NCI-H82 (cell line): Measurements from ENCODE around the gene CLDN8.

Experiments
- DNase-seq: peaks from one replicate; lab custom pipeline; 2025; lab: John Stamatoyannopoulos, UW

The CLDN8 gene

DNA sequence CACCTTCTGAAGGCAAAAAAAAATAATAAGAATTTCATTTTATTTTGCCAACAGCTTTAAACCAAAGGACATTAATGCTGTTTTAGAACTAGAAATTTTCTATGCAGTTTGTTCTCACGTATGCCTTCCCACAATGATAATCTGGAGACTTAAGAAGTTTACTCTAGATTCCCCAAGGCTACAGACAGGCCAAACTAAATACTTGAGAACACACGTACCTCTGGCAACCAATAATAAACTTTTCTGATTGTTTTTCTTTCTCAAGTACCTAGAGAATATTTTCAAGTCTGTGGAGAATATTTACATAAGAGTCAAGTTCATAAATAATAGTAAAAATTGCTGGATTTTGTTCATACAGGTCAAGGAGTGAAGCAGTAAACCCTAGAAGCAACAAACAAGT, 15.9 kb downstream of the CLDN8 start:
- DNase-seq = no peak

DNA sequence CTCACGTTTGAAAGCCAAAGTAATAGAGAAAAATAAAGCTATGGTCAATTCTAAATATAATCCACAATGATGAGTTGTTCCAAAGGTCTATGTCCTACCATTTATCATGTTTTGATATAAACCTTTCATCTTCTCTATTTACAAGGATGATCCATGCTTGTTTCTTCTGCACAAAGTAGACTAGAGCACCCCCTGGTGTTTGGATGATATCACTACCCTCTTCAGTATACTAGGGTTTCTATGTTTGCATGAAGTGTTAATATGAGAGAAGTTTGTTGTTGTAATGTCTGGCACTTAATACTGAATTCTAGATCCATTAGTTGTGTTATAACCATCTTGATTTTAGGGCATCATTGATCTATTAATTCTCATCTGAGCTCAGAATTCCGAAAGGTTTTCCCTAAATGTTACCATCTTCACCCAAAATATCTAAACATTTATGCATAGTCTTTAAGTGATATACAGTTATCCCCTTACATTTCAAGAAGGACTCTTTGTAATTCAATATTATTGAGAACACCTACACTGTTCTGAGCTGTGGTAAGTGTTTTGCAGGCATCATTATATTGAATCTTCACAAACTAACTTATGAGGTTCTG, 21.1 kb downstream of the CLDN8 start:
- peak; percentile 85 for DNase-seq

DNA sequence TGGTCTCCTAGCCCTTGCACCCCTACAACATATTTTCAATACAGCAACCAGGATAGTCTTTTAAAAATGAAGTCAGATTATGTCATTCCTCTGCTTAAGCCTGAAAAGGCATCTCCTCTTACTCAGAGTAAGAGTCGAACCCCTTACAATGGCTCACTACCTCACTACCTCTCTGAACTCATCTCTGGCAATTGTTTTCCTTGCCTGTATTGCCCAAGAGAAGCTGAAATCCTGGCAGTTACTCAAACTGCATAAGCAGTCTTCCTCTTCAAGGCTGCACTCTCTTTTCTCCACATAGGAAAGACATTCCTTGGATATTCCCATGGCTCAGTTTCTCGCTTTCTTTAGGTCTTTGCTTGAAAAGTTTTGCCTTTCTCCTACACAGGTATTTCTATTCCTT, 22.7 kb downstream of the CLDN8 start:
- DNase-seq = no peak

DNA sequence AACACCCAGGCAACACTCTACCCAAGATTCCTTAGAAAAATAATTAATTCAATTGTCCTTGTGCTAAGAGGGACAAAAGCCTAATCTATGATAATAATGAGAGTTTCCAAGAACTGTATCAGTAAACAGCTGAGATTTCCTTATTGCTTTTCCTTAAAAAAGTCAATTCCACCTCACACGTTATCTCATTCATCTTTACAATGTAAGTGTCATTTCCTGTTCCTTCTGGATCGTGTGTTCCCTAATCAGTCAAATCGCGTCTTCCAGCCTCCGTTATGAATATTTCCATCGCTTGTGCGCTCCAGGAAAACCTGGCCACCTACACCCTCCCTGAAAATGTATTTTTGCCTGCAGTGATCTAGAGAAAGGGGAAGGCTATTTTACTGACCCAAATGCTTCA, 25.3 kb downstream of the CLDN8 start:
- no peak for DNase-seq

DNA sequence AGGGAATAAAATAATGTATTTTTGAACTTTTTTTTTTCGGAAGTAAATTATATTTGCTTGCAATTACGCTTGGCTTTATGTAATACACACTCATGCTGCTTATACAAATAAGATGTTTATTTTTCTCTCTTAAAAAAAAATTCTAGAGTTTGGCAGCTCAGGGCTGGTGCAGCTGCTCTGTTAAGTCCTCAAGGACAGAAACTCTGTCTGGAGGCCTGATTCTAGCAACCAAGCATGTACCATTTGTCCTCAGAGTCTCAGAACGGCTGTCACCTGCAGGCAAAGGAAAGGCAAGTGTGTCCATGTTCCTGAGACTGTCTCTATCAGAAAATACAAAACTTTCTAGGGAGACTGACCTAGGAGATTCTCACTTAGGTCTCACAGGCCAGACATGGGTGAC, 26.1 kb downstream of the CLDN8 start:
- no peak for DNase-seq

DNA sequence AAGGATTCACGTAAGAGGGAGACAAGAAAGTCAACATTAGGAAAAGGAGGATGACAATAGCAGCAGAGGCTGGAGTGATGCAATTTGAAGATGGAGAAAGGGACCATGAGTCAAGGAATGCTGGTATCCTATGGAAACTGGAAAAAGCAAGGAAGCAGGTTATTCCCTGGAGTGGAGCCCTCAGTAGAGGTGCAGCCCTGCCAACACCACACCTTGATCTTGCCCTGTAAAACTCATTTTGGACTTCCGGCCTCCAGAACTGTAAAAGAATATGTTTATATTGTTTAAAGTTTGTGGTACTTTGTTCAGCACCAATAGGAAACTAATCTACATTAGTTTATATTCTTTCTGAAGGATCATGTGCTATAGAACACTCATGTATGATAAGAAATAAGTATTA, 29.7 kb downstream of the CLDN8 start:
- no peak for DNase-seq

GRCh38 chr21:30168086-30168485, 47.8 kb downstream of the CLDN8 start:
- no peak for DNase-seq

- no peak for DNase-seq
These were observed 49.2 kb downstream of the CLDN8 start, which contains the start of gene CLDN17 for GRCh38 chr21:30166705-30167104. Gene CLDN17 (minus strand): TSS chr21:30166805. CDS start chr21:30166617, 188 bp downstream.

- DNase-seq = no peak
These were observed 49.7 kb downstream of the CLDN8 start for GRCh38 chr21:30166171-30166570.

DNA sequence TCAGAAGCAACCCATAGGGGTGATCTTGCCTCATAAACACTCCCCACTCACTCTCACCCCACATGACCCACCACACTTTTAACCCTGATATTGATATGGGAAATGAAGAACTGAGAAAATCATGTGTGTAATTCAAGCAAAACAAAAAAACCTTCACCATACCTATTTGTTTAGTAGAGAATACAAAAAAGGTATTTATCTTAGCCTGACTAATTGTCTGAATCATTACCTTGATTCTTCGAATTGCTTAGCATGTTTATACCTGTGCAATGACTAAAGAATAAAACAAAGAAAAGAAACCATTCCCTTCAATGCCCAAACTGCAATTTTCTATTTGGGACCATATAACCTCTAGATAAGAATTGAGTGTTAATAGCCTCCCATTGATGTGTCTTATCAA, 51.1 kb downstream of the CLDN8 start:
- no peak for DNase-seq
